ENCODE measurements around the gene SHROOM3.
"Not testable (repeated sequence)": the region's sequence is repeated elsewhere in the genome, so short reads cannot be mapped to it uniquely, and the experiment has no call there.

The SHROOM3 gene

DNA sequence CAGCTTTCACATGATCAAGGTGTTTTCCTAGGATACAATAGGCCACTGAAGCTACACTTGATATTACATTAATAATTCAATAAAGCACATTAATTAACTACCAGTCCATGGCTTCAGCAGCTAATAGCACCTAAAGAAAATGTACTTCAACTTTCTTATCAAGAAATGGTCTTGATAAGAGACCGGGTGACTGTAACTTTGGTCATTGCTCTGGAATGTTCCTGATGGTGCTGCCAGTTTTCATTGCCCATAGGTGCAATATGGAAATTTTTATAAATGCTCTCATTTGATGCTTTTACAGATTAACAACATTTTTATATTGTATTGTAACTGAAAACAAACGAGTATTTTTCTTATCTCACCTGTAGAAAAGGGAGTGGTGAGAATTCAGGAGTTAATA is 165.4 kb downstream of the SHROOM3 start:
- DNase-seq: no peak

DNA sequence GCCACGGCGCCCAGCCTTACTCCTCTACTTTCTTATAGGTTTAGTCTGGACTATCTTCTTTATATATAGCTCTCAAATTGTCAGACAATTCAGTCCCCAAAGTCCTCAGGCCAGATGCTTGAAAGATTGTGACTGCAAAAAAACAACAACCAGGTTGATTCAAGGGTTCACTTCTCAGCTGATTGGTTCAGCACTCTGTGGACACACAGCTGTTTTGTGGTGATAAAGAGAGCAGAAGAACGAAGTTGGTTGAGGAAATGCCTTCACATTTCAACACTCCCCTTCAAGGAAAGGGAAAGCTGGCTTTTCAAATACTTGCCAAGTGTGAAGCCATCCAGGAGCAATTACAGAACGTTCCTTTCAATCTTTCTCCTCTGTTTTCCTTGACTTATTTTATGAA is 166.8 kb downstream of the SHROOM3 start:
- DNase-seq: peak in 1 of 2 experiments; percentile 4

DNA sequence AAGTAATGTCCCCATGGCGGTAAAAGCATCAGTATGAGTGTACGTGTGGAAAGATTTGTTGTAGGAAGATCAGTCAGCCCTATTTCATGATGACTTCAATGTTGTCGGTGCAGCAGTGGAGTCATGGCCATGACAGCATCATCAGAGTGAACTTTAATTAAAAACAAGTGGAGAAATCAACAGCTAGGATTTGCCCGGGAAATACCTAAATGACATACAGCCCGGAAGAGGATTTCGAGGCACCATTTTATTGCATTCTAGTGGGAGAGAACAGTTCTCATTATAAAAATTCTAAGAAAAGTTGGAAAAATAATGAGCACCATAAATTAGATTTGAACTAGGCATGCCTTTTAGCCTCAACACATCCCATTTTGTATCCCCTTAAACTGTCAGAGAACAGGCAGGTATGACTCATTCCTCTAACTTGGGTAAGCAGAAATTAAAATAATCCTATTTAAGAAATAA is 170.1 kb downstream of the SHROOM3 start:
- no peak for DNase-seq

DNA sequence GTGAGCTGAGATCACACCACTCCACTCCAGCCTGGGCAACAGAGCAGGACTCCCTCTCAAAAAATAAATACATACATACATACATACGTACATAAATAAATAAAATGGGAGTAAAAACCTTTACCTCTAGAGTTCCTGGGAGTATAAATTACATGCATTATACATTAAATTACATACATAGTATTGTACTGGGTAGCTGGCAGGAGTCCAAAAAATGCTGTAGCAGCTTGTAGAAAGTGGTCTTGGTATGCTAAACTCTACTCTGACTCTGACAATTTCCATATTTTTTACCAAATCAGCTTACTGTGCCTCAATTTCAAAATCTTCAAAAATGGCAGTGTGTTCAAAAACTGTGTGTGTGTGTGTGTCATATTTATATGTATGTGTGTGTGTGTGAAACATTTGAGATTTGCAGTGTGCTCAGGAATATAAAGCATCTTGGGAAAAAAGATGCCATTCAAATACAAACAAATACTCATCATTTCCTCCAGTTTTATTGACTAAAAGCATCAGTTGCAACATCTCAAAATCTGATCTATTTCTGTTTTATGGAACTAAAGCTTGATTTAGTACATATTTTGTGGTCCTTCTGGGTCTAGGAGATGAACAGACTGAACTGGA is 171.7 kb downstream of the SHROOM3 start:
- no peak for DNase-seq

DNA sequence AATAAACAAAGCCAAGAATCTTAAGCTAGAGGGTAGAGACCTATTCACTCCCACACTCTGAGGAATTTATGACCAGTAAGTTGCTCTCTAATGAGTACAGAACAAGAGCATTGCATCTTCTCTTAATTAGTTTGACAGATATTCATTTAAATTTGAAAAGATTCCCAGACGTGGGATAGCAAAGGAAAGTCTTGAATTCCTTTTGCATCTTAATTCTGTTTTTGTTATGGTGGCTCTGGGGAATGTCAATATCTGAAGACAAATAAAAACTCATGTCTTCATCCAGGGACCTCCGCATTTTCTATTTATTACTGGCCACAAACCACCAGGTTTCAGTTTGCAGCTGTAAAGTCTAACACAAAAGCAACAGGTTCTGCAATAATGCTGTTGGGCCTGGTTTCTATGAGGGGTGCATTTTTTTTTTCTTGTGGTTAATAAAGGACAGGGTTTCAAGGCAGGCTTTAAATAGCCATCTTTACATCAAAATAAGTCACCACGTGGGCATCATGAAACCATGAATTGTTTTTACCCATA is 172.3 kb downstream of the SHROOM3 start:
- no peak for DNase-seq

DNA sequence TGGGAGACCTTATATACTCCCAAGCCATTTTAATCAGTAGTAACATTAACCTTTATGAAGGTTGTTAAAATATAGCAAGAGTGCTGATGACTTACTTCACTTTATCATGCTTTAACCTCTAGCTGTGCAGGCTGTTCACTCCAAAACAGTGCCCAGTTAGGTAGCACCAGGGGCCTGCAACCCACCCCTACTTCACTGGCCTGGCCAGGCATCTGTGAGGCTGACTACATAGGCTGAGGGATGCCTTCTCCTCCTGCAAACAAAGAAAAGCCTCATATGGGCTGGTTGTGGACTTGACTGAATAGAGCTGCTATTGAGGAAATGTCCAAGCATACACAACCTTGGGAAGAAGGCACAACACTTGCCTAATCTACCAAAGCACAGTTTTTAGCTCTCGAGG is 172.8 kb downstream of the SHROOM3 start:
- DNase-seq: no peak

DNA sequence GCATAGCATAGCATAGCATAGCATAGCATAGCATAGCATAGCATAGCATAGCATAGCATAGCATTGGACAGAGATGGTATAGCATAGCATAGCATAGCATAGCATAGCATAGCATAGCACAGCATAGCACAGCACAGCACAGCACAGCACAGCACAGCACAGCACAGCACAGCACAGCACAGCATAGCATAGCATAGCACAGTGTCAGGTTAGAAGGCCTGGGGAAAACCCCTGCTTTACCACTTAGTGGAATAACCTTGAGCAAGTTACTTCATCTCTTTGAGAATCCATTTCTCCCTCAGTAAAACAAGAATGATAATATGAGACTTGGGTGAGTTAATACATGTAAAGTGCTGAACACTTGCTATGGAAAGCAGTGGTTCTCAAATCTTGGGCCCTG is 173.5 kb downstream of the SHROOM3 start:
- not testable (repeated sequence) for DNase-seq

DNA sequence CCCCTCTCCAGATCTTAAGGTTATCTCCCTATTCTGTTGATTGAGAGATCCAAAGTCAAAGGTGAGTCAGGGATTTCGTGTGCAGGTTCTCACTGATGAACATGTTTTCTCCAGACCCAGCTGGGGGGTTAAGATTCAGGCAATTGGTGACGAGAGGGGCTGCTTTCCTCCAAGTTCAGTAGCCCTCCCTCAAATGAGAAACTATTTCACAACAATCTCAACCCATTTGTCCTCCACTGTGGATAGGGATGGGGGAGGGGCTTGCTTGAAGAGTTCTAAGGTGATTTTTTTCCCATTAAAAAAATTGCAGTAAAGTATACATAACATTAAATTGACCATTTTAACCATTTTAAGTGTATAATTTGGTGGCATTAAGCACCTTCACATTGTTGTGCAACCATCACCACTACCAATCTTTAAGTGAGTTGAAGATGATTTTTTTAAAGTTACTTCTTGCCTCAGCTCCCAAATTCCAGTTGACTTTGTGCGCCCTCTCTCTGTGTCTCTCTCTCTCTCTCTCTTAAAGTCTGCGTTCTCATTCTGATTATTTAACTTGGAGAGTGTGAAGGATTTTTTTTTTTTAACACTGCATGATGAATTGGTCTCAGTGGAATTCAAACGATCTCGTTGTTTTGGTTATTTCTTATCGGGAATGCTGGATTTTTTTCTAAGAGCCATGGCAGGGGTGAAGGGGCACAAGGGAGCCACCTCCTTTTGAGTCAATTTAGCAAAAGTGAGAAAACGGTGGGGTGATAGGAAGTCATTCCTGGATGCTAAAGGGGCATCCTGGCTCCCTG is 175.9 kb downstream of the SHROOM3 start:
- DNase-seq: no peak

DNA sequence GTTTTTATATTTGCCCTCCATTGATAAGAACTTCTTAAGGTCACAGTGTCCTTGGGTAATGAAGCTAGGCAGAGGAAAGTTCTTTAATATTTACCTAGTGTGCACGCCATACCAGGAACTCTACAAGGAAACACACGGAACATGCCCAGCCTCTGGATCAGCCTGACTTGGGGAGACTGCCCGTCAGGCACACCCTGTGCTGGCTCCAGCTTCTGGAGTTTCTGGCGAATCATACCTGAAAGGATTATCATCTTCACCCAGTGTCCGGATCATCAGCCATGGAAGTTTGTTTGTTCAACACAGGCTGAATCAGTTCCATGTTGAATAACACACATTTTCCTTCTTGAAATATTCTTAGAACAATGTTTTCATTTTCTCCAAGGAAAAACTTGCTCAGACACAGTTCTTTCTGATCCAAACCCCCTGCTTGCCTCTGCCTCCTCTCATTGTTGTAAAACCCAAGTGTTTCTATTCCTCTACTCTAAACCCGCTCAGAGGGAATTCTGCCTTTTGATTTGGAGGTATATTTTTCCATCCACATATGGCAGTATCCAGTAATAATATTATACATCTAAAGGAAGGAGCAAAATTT is 176.7 kb downstream of the SHROOM3 start:
- DNase-seq: no peak

DNA sequence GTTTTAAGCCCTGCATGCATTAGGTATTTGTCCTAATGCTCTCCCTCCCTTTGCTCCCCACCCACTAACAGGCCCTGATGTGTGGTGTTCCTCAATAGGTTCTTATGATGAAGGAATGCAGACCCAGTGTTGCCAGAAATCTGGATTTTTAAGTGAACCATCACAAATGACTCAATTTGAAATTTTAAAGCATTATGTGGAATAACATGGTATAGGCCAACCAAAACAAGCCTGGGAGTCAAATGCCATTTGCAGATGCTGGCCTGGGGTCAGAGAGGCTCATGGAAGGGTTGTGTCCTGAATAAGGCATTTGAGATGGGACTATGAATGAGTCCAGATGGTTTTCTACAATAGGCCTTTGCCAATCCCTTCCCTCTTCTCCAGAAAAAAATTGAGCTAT is 179.6 kb downstream of the SHROOM3 start:
- DNase-seq: no peak

DNA sequence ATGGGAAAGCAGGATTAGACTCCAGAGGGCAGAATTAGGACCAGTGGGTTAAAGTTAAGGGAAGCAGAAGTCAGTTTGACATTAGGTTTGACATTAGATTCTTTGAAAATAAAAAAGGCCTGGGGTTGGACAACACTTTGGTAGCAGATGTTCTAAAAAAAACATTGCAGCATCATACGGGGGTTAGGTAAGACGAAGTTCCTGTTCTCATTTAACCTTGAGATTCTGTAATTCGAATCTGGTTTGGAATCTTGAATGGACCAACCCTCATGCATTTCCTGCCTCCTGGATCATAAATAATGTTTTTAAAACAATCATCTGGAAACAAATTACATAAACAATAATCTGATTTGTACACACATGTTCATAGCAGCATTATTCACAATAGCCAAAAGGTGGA is 181.0 kb downstream of the SHROOM3 start:
- no peak for DNase-seq

DNA sequence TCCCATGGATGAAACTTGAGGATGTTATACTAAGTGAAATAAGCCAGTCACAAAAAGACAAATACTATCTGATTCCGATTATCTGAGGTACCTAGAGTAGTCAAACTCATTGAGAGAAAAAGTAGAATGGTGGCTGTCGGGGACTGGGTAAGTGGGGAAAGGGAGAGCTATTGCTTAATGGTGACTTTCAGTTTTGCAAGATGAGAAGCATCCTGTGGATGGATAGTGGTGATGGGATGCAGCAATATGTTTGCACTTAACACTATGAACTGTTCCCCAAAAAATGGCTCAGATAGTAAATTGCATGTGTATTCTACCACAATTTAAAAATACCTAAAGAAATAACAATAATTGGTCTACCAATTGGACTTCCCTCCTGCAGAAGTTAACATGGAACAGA is 181.5 kb downstream of the SHROOM3 start:
- no peak for DNase-seq

DNA sequence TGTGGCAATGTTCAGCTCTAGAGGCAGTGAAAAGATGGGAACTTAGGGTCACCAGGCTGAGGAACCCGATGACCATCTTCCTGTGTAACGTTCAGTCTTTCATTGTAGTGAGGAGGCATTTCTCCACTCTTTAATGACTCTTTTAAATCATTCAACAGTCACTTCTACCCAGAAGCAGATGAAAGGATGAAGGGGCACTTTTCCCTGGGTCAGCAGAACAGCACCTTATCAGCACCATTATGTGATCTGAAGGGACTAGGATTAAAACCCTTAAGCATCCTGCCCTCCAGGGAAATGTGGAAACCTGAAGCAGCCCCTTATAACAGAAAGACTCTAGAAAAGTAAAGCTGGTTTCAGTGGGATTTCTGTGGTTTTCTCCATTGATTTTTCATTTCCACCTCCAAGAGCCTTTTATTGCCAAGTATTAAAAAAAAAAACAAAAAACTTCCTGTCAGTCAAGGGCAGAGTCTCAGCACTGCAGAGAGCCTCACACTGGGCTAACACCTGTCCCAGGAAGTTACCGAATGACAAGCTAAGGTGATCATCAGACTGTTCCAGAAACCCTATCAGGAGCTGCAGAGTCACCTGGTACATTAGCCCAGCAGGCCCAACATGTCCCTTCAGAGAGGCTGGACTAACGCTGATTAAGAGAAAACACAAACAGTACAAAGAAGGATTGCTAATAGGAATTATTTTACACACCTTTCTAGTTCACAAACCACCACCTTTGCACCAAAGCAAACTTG is 185.9 kb downstream of the SHROOM3 start:
- no peak for DNase-seq

DNA sequence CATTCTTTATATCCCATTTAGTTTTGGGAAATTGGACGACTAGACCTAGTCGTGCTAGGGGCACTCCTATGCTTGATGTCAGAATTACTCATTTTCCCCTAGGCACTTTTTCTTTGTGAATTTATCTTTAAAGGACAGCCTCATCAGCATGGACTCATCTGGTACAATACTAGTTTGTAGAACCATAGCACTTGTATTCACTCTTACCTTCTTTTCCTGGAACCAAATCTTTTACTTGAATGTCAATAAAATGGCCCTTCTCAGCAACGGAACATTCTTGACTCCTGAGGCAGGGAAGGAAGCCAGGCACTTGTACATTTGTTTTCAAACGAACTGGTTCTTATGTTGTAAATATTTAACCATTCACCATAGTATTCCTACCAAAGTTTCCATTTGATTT is 187.1 kb downstream of the SHROOM3 start:
- no peak for DNase-seq

DNA sequence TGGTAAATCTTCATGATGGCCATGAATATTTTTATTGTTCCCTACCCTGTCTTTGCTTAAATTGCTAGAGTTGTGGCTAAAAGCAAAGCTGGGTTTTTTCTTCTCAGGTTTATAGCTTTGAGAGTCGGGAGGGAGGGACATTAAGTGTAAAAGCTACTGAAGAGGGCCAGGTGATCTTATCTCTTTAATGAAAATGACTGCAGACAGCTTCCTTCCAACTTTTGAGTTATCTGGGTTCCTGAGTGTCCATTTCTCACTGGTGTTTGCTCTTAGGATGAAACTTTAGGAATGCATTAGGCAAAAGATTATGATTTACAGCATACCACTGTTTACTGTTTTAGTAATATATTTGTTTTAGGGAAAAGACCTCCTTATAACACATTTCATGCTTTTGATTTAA is 187.7 kb downstream of the SHROOM3 start:
- DNase-seq: no peak

DNA sequence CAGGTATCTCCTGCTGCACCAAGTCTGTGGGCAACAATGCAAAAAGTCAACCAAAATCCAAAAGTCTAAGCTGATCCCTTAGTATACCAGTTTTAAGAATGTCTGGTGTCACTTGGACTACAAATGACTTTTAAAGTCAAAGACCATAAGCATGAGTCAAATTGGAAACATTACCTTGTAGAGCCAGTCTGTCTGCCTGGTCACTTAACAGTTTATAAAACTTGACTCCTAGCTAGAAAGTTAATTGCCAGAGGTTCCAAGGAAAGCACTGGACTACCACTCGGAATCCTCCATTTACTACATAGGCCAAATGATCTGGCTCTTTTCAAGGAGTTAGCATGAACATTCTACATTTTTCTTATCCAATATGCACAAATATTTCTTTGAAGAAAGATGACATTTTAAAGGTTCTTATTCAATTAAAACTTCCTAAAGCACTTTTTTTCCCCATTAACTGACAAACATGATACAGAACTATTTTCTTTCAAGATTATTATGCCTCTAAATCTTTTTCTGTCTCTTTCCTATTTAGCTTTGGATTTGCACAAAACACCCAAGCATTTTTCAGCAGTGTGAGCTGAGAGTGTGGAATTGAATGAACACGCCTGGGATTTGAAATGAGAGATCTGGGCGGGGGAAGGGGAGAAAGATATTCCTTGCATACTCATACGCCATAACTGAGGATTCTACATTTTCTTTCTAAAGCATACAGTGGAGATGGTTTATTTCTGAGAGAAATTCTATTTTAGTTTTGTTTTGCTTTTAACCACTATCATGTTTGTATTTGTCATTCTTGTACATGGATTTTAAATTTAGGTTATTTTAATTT is 188.4 kb downstream of the SHROOM3 start:
- DNase-seq: no peak

DNA sequence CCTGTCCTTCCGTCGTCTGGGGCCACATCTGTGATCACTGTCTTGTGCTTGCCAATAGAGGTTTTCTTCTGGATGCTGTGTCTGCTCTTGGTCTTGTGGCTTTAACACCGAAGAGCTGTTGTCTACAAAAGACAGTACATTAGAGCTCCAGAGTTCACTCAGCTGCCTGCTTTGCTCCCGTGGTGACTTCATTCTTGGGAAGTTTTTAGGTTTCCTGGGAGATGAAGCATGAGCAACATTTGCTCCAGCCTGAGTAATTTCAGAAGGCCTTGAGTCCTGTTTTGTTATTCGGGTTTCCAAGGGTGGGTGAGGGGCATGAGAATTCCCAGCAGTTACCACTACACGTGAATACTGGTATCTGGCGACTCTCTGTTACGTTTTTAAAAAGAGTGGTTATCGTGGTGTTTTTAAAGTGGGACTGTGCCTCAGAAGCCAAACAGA is 189.2 kb downstream of the SHROOM3 start:
- DNase-seq: no peak

DNA sequence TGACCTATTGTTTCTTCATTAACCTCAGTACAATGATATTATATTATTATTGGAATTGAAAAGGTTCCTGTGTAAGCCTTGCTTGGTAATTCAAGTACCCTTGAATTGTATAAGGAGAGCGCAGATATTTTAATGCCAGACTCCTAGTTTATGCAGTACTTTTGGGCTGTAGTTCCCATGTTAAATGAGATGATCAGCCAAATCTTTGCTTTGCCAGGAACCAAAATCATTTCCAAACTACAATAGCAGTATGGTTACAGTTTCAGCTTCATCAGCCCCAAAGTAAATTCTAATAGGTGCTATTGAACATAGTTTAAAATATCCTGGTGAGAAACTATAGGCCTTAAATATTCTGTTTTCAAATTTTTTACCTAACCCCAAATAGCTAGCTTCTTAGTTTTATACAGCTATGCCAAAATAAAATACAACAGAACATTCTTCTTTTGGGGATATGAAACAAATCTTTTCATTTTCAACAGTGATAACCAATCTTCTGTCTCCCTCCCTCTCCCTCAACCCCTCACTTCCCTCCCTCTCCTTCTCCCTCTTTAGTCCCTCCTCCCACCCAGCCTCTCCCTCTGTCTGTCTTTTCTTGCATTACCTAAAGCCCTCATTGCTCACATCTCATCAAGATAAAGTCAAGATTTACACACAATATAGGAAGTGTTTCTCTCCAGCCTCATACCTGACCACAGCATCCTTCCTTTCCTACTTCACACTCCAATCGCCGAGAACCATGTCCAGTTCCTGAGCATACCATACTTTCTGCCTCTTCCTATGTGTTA is 190.1 kb downstream of the SHROOM3 start:
- no peak for DNase-seq

DNA sequence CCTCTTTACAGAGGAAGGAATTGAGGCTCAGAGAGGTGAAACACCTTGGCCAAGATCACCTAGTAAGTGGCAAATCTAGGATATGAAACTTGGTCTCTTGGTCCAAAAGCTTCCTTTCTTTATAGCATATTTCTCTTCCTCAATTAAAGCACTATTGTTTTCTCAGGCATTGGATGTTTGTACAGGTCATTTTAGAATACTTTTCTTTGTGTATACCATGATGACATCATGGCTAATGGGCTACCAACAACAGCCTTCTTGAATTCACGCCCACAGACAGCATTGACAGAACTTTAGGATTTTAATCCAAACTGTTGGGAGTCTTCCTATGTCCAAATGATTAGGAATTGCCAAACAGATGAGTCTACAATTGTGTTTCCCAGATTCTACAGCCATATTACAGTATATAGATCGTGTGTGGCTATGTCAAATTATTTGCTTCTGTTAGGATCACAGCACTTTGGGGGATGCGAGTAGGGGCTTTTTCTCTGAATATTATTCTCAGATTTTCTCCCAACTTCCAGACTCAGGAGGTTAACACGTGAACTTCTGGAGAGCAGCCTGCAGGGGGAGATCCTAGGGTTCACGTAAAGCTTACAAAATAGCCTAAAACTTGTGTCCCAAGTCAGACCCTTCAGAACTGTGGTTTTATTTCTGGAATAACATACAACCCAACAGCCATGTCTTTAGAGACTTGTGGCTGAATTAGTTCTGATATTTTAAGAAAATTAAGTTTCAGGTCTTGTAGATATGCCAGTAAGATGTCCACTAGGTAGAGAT is 191.8 kb downstream of the SHROOM3 start:
- DNase-seq: peak; percentile 8 to 19

DNA sequence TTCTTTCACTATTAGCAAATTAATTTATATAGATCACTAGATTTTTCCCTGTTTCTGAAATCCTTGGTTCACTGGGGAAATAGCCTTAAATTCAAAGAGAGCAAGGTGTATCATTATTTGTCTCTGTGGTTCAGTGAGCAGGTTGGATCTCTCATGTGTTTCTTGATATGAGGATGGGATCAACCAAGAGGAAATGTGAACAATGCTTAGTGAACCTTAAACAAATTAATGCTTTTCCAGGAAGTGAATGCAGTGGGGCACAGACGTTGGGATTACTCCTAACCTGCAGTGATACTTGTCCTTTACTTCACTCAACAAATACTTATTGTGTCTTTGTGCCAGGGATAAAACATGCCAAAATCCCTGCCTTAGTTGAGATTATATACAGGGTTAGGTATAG is 193.2 kb downstream of the SHROOM3 start:
- DNase-seq: no peak

DNA sequence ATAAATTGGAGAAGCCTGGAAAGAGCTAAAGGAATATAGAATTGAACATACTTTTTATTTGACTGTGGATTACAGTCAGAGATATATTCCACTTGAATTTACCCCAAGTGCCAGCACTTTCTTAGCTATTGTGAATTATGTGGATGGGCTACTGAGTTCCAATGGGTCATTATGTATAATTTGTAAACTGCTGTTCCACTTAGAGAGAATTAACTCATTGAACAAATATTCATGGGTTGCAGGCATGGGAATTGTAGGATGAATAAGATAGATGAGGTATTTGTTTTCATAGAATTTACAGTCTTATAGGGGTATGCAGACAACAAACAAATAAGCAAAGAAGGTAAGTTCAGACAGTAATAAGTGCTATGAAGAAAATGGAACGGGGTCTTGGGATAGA is 195.7 kb downstream of the SHROOM3 start:
- no peak for DNase-seq

Data from Kasumi-1 (cell line).